Amniotic epithelial cell (primary cell): ENCODE measurements around the gene TMEFF1.

Experiments
- DNase-seq: peaks from one replicate; pipeline ENCODE4 v3.0.0-alpha.2; 2010; ENCODE audit warnings: low read depth

Gene TMEFF1

DNA sequence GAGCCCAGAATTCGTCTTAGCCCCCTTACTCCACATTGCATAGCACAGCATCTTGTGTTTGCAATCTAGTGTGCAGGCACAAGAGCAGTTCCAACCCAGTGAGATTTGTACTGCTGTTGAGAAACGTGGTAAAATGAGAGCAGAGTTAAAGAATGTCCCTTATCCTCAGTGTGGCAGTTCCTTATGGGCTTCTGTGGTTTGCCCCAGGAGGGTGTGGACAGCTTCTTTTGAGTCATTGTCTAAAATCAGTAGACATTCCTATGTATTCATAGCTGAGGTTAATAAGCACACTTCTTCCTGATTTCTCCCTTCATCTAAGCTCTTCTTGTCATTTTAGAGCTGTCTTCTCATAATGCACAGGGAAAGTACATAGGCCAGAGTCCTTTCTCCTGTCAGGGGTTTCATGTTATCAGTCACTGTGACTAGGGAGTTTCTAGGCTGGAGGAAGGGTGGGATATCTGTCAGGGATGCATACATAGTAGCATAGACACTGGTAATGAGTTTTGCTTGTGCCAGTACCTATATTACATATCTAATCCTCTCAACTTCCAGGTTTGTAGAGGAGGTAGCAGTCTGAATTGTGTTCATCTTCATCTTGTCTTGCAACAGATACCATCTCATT, 102.9 kb downstream of the TMEFF1 start:
- DNase-seq, result peak; percentile 67

DNA sequence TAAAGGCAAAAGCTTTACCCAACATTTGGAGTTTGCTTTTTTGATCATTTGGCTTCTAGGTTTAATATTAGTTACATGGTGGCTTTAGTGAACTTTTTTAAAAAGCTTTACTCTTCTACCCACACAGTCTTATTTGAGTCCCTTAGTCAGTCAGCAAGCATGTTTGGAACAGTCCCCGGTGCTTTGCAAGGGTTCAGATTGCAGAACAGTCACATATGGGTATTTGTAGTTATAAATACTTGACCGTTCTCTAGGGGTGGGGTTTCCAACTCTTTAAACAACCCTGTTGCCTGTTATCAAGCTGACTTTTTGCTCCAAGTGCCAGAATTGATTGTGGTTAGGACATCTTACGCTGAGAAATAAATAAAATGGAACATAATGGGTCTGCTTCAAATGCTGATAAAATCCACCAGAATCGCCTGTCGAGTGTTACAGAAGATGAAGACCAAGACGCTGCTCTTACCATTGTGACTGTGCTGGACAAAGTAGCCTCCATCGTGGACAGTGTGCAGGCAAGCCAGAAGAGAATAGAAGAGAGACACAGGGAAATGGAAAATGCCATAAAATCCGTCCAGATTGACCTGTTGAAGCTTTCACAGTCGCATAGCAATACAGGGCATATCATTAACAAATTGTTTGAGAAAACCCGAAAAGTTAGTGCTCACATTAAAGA, 105.0 kb downstream of the TMEFF1 start, which contains the start of gene CAVIN4:
TSS of gene CAVIN4 (plus strand) at position 304 of the 673 bp plus-strand sequence. CDS start at position 369, 65 bp downstream.
- no peak for DNase-seq

DNA sequence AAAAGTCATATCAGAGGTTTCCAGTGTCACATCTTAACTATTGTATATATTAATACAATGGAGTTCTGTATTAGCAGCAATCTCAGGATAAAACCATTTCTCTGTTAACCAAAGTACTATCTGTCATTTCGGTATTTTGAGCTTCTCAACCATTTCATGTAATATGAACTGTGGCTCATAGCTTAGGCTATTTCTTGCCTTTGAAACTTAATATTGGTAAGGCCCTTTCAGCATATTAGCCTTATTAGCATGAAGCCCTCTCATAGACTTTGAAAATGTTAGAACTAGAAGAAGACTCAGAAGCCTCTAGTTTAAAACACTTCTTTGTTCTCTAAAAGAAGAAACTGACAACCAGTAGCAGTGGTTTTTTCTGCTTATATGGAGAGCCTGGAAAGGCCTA, 105.7 kb downstream of the TMEFF1 start:
- no peak for DNase-seq

DNA sequence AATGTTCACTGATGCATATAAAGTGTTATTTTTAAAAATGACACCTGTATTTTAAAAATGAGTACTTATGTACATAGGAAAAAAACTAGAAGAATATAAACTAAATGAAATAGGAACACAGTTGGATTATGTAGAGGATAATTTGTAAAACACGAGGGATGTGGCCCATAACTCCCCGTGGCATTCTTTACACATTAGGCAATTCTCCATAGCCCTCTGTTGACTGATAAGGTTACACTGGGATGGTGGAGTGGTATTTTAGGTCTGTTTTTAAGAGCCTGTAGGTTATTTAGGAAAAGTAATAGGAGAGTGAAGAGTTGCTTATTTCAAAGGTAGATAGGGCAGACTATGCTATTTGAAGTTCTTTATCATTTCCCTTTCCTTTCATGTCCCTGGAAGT, 106.7 kb downstream of the TMEFF1 start:
- peak; percentile 40 for DNase-seq

DNA sequence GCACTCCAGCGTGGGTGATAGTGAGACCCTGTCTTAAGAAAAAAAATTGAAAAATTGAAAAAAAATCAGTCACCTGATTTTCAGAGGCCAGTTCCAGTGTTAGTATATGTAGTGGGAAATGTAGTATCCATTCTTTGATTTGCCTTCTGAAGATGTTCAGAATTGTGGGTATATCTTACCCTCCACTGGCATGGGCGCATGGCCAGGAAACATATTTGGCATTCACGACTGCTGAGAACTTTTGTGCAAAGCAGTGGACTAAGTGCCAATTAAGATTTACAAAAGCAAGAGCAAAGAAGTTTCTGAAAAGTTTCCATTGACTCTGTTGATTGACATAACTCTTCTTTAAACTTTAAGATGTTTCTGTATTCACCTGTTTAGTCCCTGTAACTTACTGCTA, 107.3 kb downstream of the TMEFF1 start:
- no peak for DNase-seq

DNA sequence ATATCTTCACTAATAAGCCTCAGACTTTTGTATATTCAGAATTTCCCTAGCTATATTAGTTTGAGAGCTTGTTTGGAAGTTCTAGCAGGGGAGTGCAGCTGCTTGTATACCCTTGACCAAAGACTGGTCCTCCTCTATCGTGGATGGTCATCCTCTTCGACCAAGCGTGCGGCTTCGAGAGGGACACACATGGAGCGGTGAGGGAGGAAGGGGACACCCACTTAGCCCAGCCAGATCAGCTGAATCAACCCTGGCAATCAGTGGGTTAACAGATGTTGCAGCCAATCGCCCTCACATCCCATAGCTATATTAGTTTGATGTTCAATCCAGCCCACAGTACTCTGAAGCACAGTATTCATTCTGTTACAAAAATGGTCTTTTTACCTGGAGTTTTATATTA, 108.1 kb downstream of the TMEFF1 start:
- DNase-seq, result no peak

DNA sequence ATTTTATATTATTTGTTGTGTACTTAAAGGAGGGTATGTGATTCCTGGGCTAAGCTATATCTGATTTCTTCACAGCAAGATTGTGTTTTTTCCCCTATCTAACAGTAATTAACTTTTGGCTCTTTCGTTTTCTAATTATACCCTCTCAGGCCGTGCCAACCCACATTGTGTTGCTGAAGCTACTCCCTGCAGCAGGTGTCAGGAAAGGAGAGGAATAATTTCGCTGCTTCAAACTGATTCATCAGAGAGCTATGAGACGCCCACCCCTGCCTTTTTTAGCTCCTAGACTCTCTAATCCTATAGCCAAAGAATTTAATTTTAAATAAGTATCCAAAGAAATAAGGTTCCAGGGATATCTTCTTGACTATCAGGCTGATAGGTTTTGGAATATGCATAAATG, 108.7 kb downstream of the TMEFF1 start:
- no peak for DNase-seq

DNA sequence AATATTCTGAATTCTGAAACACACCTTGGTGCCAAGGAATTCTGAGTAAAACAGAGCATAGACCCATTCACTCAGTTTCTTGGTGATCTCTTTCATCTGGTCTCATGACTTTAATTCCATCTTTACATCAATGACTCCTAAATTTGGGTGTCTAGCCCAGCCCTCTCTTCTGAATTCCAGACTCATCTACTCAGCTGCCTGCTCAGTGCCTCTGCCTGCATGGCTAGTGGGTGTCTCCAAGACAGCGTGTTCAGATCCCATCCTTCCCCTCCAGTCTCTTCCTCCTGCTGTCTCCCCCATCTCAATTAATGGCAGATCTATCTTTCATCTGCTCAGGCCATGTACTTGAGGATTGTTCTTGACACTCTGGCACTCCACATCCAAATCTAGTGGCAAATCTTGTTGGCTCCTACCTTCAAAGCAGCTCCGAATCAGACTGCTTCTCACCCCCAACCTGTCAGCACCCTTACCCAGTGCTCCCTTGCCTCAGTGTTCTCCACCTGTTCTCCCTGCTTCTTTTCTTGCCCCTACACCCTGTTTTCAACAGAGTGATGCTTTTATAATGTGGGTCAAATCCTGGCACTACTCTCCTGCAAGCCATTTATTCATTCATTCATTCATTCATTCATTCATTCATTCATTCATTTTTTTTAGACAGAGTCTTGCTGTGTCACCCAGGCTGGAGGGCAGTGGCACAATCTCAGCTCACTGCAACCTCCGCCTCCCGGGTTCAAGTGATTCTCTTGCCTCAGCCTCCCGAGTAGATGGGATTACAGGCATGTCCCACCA, 110.3 kb downstream of the TMEFF1 start:
- no peak for DNase-seq

DNA sequence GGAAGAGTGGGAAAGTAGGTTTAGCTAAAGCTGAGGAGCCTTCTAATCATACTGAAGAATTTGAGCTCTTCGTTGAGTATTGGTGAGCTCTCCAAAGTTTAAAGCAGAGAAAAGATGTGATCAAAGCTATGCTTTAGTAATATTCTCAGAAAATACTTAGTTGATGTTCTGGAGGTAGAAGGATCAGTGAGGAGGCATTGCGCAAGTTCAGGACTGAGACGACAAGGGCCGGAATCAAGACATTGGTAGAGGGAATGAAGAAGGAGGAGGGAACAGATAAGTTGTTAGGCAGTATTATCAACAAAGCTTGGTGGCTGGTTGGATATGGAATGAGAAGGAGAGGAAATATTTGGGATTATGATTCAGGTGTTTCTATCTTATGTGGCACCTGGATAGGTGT, 112.0 kb downstream of the TMEFF1 start:
- no peak for DNase-seq

DNA sequence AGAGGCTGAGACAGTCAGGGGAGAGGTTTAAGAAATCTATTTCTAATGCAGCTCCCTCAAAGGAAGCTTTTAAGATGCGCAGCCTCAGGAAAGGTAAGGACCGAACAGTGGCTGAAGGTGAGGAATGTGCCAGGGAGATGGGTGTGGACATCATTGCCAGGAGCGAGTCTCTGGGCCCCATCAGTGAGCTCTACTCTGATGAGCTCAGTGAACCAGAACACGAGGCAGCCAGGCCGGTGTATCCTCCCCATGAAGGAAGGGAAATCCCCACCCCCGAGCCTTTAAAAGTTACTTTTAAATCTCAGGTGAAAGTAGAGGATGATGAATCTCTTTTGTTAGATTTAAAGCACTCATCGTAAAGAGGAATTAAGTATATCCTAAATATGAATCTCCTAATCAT, 113.1 kb downstream of the TMEFF1 start:
- DNase-seq, result no peak

DNA sequence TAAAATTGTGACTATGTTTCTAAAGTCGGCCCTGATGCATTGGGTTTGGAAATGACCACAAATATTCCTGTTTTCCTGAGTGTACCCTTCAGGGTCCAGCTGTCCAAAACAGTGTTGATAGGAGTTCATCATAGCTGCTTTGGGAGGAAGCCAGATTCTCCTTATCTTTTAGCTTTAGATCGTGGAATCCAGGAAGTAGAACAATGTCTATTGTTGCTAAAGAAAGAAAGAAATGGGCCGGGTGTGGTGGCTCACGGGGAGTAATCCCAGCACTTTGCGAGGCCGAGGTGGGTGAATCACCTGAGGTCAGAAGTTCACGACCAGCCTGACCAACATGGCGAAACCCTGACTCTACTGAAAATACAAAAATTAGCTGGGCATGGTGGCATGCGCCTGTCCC, 114.4 kb downstream of the TMEFF1 start:
- DNase-seq, result peak; percentile 72

DNA sequence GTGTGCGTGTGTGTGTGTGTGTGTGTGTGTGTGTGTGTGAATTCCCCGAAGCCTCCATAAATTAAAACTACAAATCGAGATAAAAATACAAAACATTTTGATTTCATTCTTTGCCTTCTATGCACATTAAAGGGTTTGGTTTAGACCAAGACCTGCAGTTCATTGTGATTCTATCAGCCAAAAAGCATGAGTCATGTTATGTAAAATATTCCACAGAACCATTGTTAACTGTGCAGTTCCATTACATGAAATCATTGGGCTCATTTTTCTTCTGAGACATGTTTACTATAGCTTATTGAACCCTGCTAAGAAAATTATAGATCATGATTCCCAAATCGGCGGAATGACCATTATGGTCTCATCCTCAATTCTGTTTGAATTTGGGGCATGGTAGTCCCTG, 116.6 kb downstream of the TMEFF1 start:
- peak; percentile 20 for DNase-seq

DNA sequence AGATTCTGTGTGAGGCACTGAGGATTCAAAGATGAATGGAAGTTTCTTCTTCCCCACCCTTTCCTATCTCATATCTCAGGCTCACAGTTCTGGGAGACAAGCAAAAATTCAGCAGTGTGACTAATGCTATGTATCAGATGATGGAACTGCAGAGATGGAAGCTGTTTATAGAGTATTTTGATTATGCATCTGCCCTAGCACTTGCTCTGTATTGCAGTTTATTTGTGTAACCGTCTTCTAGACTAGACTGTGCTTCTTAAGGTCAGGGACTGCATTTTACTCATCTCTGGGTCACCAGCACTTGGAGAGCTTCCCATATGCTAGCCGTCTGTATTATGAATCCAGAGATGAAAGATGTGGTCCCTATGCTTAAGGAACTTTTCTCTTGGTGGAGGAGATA, 117.5 kb downstream of the TMEFF1 start:
- peak; percentile 47 for DNase-seq

DNA sequence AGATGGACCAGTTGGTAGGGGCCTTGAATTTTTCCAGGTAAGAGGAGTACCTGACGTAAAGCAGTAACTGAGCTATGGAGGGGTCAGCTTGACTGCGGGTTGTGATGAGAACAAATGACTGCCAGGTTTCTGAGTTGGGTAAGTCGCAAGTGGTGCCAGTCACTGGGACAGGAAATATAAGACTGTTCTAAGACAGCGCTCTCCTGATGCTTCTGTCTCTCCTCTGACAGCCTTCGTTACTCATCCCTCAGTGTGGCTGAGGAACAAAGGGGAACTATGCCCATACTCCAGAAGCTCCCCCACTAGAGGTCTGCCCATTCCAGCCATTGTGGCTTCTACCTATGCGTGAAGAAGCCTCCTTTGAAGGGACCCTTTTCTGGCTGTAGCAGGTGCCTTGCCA, 118.2 kb downstream of the TMEFF1 start:
- DNase-seq, result no peak

DNA sequence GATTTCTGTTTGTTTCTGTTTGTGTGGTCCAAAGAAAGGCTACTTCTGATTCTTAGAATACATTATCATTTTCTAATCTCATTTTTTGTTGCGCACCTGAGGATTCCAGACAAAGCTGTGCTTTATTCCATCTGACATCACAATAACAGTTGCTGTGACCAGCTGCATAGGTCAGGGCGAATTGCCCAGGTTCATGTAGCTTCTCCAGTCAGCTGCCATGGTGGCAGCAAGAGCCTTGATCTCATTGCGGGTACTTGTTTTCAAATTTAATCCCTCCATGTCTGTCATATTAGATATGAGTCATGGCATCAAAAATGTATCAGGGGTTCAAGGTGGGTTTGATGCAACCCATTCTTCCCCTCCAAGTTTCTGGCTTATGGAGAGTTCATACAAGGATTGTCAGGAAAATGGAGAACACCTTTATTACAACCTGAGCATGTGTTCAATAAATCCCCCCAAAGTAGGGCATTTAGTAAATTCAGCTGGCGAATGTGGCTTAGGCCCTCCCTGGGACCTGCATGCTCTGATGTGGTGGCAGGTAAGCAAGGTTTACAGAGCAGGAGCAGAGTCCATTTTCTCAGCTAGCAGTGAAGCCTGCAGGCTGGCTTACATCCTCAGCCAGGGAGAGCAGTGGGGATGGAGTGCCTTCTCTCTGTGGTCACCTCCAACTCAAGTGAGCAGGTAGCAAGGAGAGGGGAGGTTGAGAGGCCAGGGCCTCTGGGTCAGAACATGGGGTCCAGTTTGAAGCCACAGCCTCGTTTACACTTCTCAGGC, 118.9 kb downstream of the TMEFF1 start:
- DNase-seq, result no peak

DNA sequence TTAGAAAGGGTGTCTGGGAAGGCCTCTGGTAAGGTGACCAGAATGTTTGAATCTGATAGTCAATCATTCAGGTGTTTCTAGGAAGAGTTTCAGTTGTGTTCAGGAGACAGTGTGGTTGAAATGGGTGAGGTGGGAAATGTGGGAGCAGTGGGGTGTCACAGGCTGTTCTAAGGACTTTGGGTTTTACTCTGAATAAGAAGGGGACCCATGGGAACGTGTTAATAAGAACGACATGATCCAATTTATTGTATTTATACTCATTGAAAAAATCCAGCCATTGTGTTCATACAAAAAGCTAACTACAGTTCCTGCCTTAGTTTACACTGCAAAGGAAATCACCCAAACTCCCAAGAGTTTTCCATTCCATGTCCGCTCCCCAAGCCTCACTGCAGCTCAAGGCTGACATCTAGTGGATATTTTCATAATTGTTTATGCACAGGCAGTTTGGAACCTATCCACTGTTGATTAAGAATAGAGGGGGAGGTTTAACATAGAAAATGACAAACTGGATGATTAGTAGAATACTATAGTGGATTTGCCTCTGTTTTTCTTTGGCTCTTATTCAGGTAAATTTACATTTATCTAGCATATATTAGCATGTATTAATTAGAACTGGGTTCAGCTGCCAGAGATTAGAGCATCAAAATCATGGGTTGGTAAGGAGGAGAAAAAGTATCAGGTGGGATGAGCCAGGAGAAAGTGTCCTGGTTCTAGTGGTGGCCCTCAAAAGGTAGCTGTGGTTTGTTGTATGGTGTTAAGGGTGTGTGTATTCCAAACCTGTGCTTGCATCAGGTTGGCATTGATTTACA, 122.6 kb downstream of the TMEFF1 start:
- DNase-seq, result peak; percentile 51

DNA sequence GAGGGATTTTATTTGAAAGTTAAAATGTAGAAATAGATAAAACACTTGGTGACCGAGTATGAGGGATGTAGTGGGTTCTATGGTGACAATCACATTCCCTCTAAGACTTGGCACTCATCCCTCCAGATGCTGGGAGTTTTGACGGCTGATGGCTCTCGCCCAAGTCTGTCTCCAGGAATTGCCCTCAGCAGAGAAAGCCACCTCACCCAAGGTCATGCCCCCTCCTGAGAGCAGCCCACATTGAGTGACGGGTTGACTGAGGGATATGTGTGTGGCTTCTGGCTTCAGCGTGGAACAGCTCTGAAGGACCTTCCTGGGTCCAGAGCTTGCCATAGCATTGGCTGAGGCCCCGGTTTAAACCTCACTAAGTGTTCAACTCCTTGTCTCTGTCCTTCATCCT, 124.3 kb downstream of the TMEFF1 start:
- DNase-seq, result no peak

DNA sequence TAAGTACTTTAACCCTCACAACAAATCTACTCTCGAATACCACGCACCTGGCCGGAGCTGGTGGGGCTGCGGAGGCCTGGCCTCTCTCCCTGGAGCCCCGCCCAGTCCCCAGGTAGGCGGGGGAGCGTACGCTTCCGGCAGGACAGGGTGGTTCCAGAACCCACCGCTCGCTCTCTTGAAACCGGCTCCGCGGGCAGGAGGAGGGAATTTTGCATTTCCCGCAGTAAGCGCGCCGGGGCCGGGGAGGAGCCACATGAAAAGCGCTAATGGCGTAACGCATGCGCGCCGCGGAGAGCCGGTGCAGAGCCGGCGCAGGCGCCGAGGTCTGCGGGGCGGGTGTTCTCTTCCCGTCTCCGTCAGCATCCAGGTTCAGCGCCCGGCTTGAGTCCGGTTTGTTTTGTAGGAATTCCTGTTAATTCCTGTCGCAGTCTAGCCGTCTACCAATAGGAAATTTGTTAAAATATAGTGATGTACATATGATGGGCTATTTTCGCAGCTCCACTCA, 125.7 kb downstream of the TMEFF1 start:
- peak; percentile 55 for DNase-seq

DNA sequence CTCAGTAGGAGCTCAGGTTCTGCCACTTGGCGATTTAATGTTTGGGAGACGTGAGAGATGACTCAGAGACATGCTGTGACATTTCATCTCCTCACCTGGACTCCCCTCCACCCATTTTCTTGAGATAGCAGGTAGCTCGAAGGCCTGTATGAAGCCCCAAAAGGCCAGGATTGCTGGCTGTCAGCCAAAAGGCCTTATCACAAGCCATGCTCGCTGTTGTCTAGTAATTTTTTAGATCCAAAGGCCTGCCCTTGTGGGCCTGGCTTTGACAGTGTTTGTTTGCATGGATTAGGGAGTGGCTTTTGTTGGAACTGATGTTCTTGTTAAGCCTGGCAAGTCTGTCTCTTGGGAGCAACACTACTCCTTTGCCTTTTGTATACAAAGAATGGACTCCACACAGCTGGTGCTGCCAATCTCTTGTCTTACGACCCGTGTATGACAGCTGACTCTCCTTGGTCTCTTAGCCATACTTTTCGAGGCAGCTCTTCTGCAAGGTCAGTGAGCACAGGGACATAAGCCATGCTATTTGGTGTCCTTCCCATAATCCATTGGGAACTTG, 127.7 kb downstream of the TMEFF1 start:
- DNase-seq, result no peak

DNA sequence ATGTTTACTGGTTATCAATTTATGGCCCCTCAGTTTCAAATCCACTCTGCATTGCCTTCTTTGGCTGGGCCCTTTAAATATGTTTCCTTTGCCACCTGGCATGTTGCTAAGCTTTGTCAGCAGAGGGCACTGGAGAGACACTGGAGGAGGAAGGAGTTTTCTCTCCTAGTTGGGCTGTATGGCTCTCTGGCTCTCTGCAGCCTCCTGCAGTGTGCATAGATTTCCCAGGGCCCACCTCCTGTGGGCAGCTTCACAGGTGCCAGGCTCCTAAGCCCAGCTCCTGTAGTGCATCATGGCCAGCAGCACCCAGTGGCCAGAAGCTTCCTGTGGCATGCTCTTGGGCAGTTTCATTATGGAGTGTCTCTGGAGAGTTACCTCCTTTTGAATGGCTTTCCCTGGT, 128.3 kb downstream of the TMEFF1 start:
- DNase-seq, result peak; percentile 50

DNA sequence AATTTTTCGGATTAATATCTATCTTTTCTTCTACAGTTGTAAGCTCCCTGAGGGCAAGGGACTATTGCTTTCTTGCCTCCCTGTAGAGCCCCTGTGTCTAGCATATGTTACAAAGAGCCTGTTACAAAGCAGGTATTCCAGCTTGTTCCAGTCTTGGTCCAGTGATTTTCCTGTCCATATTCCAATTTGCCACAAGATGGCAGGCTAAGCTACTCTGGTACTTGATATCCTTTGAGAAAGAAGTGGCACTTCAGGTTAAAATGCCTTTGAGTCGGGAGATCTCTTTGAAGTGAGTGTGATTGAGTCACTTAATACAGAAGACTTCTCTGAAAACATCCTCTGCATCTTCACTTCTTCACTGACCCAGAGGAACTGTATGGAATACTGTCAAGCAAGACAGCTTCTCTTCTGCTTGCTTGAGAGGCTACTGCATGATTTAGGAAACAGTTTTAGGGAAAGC, 129.4 kb downstream of the TMEFF1 start:
- peak; percentile 54 for DNase-seq
